Measurements from ENCODE around the gene RABGAP1L. TPM values are rescaled to one million over a fixed set of nuclear protein-coding genes. Genes with fewer than 3 reads are reported as not detected.

The RABGAP1L gene
- total and polyA plus RNA-seq, 12 donors: 13.0 to 167 (median 109) TPM

GRCh38 chr1:174949645-174950044 is 790.3 kb downstream of the RABGAP1L start:
- H3K4me3 ChIP-seq: no peak overlapping the region
- no peak for TF ChIP-seq CTCF (IDR thresholded peaks at IDR 0.05)
- H3K27me3 ChIP-seq: no peaks in the 10 kb centered on the region
- DNase-seq (no peak), ATAC-seq (no peak)
- H3K27ac ChIP-seq: no peak overlapping the region
- H3K9me3 ChIP-seq: no peaks in the 10 kb centered on the region
- H3K4me1 ChIP-seq: peaks cover 0 to 19% (median 7%) of the 10 kb centered on the region in 9 donors
- intact Hi-C loops (cut with DNase I): no loop called here
- H3K36me3 ChIP-seq: no peaks in the 10 kb centered on the region

GRCh38 chr1:174953285-174954072 is 794.2 kb downstream of the RABGAP1L start:
- peak in 2 of 8 donors; percentile 23 to 52 for ATAC-seq
- Histone ChIP-seq H3K4me1 (peaks cover 0 to 35% (median 12%) of the 10 kb centered on the region in 9 donors), H3K27ac (peak overlapping the region in 1 of 10 donors; percentile 19), H3K4me3 (no peak overlapping the region), H3K36me3 (no peaks in the 10 kb centered on the region), H3K9me3 (no peaks in the 10 kb centered on the region), H3K27me3 (no peaks in the 10 kb centered on the region)
- no peak for TF ChIP-seq CTCF (IDR thresholded peaks at IDR 0.05)
- 58 to 67% methylated on average over 11 of the region's 11 CpGs for WGBS, 2 donors
- intact Hi-C loops (cut with DNase I): no loop called here
- no peak for DNase-seq

GRCh38 chr1:174954073-174954460 is 794.7 kb downstream of the RABGAP1L start:
- H3K27ac ChIP-seq: peak overlapping the region in 2 of 10 donors; percentile 11 to 19
- intact Hi-C loops (cut with DNase I): no loop called here
- H3K4me3 ChIP-seq: no peak overlapping the region
- no peaks in the 10 kb centered on the region for H3K27me3 ChIP-seq
- ATAC-seq: peak in 1 of 8 donors; percentile 46
- no peaks in the 10 kb centered on the region for H3K36me3 ChIP-seq
- peaks cover 0 to 35% (median 12%) of the 10 kb centered on the region in 9 donors for H3K4me1 ChIP-seq
- TF ChIP-seq CTCF (IDR thresholded peaks at IDR 0.05): no peak
- H3K9me3 ChIP-seq: no peaks in the 10 kb centered on the region
- DNase-seq: no peak

- TF ChIP-seq CTCF (IDR thresholded peaks at IDR 0.05): no peak
- ATAC-seq (peak in 2 of 8 donors; percentile 14 to 22), DNase-seq (no peak)
- no peaks in the 10 kb centered on the region for H3K9me3 ChIP-seq
- intact Hi-C loops (cut with DNase I): no loop called here
- peaks cover 0 to 36% (median 12%) of the 10 kb centered on the region in 9 donors for H3K4me1 ChIP-seq
- H3K4me3 ChIP-seq: no peak overlapping the region
- H3K27ac ChIP-seq: peak overlapping the region in 2 of 10 donors; percentile 11 to 19
- H3K36me3 ChIP-seq: no peaks in the 10 kb centered on the region
- 64 to 67% methylated on average over 3 of the region's 3 CpGs for WGBS, 2 donors
- H3K27me3 ChIP-seq: no peaks in the 10 kb centered on the region
Measured at GRCh38 chr1:174954671-174955669, 795.6 kb downstream of the RABGAP1L start.
